KG1 (cell line): Measurements from ENCODE around the gene MDP1.
"Not testable (repeated sequence)": the region's sequence is repeated elsewhere in the genome, so short reads cannot be mapped to it uniquely, and the experiment has no call there.

Experiments used
- DNase-seq: peaks from one replicate; lab custom pipeline; 2025; lab: John Stamatoyannopoulos, UW

The MDP1 gene

DNA sequence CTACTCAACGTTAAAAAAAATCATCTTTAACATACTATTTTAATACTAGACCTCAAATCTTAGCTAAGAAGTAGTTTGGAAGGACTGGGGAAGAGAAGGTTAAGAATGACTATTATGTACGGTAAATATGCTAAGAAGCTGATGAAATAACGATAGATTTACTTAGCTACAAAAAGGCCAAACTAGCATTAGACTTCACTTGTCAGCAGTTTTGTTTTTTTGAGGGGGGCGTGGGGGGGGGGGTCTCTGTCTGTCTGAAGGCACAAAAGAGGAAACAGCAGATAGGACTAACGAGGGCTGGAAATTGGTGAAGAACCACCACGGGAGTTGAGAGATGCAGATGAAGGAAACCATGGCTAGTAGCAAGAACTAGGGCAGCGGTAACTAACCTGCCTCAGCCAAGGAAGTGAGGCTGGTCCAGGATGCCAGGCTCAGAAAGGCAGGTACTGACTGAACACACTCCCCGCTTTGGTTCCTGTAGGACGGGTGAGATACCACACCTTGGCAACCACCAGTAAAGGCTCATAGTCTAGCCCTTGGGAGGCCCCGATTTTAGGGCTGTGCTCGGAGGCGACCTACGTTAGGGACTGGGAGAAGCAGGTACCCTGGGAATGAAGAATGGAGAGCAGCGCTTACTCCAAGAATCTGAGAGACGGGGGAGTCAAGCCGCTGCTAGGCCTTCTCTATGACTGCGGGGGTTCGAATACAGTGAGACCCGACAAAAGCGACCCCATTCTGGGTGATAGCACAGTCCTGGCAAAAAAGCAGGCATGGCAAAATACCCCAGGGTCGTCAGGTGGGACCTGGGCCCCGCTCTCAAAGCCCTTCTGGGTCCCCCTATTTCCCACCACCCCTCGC is 15.6 kb upstream of the MDP1 start:
- no peak for DNase-seq

DNA sequence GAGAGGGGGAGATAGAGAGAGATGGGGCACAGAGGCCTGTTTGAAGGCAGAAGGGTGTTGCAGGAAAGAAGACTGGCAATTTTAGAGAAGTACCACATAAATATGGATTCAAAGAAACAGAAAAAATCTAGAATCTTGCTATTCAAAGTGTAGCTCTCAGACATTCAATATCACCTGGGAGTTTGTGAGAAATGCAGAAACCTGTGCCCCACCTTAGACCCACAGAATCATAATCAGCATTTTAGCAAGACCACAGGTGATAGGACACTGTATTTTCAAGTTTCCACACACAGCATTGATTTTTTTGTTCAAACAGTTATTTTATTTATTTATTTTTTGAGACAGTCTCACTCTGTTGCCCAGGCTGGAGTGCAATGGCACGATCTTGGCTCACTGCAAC is 13.0 kb upstream of the MDP1 start:
- DNase-seq: no peak

DNA sequence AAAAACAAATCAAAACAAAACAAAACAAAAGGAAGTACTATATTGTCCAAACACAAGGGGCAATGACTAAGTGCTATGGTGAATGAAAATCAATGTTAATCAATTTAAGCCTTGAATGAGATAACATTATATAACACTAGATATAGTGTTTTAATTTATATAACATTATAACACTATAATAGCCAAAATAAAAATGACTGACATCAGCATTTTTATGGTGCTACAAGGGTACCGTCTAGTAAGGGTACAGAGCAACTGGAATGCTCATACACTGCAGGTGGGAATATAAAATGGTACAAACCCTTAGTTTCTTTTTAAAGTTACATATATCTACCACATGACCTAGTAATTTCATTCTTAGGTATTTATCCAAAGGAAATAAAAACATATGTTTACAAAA is 10.6 kb upstream of the MDP1 start:
- no peak for DNase-seq

DNA sequence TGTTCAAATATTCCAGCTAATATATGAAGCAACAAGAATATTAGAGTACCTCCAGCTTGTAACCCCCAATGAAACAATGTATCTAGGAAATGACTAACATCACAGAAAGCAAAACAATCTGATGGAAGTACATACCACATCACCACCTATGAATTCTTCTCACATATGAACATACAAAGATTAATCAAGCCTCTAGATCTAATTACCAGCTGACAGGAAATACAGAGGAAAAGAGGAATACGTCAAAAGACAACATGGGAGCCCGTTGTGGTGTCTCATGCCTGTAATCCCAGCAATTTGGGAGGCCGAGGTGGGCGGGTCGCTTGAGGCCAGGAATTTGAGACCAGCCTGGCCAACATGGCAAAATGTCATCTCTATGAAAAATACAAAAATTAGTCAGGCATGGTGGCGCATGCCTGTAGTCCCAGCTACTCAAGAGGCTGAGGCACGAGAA is 8.8 kb upstream of the MDP1 start:
- DNase-seq: no peak

DNA sequence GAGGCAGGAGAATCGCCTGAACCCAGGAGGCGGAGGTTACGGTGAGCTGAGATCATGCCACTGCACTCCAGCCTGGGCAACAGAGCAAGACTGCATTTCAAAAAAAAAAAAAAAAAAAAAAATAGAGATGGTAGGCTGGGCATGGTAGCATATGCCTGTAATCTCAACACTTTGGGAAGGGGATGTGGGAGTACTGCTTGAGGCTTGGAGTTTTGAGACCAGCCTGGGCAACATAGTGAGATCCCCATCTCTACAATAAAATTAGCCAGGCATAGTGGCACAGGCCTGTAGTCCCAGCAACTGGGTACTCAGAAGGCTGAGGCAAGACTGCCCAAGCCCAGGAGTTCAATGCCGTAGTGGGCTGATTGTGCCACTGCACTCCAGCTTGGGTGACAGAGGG is 7.1 kb upstream of the MDP1 start:
- not testable (repeated sequence) for DNase-seq

DNA sequence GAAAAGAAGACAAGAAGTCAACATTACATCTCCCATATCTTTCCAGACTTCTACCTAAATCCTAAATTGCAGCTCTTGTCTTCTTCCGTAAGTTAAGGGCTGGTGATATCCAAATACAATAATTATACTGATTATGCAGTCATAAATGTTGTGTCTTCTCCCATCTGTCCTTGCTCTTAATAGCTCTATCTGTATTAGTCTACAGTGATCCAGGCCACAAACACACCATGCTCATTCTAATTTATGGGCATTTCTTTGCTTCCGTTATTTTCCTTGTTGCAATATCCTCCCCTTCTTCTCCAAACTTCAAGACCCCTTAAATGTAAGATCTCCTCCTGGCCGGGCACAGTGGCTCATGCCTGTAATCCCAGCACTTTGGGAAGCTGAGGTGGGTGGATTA is 3.7 kb upstream of the MDP1 start:
- no peak for DNase-seq

DNA sequence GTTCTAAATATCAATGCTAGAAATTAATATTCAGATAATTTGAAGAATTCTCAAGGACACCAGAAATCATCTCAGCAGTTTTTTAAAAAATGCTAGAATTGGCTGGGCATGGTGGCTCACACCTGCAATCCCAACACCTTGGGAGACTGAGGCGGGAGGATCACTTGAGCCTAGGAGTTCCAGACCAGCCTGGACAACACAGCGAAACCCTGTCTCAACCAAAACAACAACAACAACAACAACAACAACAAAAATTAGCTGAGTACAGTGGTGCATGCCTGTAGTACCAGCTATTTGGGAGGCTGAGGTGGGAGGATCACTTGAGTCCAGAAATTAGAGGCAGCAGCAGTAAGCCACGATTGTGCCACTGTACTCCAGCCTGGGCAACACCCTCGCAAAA is 3.2 kb upstream of the MDP1 start:
- DNase-seq: no peak

DNA sequence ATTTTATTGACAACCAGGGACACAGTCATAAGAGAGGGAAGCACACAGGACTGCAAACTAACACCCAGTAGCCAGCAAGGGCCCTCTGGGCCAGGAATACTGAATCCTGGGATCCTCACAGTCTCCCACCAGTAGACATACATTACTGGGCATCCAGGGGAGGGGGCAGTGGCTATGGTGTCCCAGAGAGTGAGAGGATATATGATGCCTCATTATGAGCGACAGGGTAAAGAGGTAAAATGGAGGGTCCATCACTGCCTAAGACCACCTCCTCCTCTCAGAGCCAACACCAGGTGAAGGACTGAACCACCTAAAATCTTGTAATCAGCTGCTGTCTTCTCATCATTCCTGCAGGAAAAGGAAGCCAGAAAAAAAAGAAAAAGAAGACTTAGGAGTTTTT is 1.0 kb upstream of the MDP1 start:
- DNase-seq: not testable (repeated sequence)

DNA sequence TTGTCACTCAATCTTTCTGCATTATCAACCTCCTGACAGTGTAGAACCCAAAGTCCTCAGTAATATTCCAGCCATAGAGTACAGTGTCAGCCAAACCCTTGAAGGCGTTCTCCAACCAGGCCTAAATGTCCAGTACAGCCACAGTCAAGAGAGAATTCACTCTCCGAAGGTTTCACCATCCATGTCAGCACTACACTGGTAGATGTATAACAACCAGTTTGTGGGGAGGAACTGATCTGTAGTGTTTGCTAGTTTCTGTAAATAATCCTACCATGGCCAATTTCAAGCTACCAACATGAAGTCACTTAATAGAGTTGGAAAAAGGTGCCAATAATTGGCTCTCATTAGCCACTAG is 456 bp upstream of the MDP1 start:
- DNase-seq: no peak

DNA sequence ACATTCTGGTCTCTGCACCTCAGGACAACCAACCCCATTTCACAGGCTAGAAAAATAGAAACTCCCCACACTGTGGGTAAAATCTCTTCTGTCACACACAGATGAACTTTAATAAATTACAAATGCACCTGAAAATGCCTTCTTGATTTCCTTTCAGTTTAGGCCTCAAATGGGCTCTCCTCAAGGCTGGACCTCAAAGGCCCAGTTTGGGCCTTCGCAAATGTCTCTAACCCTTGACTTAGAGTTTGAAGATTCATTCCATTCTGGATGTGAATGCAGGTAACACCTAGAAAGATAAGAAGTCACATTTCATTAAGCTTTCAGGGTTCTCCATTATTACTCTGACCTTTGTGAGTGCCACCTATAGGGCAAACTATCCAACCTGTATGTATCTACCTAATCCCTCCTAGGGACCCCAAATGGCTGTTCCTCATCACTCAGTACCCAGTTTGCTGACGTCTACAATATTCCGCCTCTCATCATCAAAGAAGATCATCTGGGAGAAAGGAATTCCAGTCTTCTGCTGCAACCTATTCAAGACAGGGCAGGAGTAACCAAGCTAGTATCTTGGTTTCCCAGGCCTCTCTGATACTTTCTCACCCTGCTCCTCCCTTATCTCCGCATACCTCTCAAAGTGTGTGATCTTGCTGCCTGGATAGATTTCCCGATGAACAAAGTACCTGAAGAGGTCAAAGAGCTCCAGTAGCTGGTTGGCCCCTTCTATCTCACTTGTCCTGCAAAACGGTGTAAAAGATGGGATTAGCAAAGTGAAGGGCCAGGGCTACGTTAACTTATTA is 1.8 kb downstream of the MDP1 start:
- DNase-seq: no peak

DNA sequence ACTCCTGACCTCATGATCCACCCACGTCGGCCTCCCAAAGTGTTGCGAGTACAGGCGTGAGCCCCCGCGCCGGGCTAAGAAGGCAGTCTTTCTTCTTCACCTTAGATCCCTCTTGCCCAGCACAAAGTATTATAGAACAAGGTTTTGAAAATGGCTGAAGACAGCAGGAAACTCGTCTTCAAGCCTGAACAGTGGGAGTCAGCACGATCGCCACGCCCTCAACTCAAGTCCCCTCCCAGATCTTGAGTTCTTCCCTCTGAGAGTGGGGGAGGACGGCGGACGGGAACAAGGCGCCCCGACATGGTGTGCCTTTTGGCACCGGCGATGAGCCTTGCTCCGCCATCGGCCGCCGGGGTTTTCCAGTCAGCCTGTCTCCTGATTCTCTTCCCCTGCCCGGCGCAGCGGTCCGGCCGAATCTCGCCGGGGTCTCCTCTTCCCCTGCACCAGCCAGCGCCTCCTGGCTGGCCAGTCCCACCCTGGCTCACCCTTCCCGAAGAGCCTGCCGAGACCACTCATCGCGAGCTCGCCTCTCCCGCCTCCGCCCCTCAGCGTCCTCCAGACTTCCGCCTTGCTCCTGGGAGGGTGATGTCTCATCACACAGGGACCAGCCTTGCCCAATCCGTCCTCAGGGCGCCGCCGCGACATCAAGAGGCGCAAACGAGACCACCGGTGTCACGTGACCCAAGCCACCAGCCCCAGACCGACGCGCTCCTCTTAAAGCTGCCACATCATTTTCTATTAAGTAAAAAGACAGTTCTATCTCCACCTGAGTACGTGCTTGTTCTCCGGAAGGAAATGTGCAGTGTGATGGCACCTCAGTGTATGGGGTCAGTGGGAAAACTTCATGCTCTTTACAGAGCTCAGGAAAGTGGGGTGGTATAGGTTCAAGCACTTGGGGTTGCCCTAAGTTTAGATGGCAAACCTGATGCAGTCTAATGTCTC is 2.7 kb downstream of the MDP1 start, which contains the start of gene CHMP4A:
Gene CHMP4A (minus strand): TSS at position 565 of the 942 bp plus-strand sequence. CDS start 49 bp downstream, at position 516.
- peak; percentile 97 for DNase-seq

DNA sequence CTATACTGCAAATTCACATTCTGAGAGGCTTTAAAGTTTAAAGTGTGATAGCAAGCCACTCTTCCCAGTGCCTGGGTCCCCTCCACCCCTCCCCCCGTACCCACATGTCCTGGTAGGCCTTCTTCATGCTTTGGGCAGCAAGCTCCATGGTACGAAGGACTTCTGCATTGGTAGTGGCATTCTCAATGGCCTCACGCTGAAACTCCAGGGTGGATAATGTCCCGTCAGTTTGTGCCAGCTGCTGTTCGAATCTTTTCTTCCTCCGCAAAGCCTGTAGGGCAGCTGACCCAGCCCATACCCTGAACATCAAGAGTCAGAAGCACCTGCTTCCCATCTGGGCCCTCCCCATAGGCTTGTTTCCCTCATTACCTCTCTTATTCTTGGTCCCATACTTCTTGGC is 4.6 kb downstream of the MDP1 start:
- no peak for DNase-seq

DNA sequence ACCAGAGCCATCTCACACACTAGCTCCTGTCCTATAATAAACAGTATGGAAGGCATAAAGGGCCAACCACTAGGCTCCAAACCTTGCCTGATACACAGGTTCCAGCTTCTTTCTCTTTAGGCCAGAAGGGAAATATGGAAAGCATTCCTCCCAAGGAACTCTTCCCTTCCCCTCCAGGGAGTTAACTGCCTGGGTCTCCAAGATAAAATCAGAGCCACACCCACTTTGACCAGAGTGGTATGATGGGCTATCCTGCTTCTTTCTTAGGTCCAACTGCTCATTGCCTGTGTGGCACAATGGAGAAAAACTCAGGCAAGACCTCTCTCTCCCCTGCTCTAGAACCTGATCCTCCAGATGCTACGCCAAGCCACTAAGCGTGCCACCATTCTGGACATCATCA is 8.2 kb downstream of the MDP1 start:
- no peak for DNase-seq

DNA sequence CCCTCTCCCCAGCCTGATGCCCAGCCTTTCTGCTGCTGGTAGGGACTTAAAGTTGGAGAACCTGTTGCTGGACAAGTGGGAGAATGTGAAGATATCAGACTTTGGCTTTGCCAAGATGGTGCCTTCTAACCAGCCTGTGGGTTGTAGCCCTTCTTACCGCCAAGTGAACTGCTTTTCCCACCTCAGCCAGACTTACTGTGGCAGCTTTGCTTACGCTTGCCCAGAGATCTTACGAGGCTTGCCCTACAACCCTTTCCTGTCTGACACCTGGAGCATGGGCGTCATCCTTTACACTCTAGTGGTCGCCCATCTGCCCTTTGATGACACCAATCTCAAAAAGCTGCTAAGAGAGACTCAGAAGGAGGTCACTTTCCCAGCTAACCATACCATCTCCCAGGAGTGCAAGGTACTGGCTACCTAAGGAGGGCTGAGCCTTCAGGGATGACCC is 8.7 kb downstream of the MDP1 start:
- no peak for DNase-seq

DNA sequence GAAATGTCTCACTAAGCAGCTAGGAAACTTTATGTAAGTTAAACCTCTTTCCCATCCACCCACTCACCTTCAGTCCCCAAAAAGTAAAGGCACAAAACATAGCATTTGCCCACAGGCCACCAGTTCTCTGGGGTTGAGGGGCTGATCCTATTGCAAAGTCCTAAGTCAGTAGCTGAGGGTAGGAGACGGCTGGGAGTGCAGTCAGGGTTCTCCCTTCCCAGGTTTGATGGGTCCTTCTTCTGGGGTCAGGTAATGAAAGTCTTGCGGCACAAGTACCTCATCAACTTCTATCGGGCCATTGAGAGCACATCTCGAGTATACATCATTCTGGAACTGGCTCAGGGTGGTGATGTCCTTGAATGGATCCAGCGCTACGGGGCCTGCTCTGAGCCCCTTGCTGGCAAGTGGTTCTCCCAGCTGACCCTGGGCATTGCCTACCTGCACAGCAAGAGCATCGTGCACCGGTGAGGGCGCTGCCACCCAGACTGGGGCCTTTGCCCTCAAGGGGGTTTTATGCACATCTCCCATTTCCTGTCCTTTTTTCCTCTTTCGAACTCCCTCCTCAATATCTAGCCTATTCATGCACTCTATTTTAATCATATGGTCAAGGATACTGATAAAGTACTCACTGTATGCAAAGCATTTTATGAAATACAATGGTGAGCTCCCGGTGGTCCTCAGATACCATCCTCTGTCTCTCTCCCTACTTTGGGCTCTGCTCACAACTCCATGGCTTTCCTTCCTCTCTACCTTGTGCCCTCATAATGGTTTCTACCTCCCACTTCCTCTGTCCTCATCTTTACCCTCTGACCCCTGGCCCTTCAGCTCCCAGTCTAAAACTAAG is 9.4 kb downstream of the MDP1 start:
- DNase-seq: no peak

DNA sequence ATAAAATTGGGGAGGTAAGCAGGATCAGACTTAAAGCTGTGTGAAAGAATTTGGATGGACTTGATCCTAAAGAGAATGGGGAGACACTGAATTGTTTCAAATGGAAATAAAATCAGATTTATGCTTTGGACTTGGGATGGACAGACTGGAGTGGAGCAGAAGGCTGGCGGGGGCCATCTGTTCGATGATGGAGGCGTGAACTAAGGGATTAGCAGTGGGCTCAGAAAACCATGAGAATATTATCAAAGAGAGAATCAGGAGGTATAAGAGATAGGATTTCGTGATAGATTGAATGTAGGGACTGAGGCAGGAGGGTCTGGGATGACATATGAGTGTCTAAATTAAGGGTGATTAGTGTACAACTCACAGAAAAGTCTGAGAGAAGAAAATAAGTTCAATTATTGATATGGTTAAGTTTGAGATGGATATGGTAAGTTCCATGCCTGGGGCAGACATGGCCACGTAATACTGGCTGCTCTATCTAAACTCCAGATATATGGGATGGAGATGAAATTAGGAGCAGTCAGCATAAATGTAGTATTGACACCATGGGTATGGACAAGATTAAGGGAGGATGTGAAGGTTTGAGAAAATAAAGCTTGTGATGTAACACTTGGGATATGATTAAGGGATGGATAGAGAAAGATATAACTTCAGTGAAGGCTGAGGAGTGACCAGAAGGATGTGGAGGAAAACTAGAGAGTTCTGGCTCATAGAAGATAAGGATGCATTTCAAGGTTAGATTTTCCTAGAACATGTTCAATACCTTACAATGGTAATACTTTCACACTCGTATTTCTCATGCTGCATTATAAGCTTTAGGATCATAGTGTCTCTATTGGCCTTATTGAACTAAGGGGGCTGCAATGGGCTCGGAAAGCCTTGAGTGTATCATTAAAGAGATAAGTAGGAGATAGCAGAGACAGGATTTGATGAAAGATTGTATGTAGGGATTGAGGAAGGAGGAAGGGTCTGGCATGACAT is 11.4 kb downstream of the MDP1 start:
- DNase-seq: no peak

DNA sequence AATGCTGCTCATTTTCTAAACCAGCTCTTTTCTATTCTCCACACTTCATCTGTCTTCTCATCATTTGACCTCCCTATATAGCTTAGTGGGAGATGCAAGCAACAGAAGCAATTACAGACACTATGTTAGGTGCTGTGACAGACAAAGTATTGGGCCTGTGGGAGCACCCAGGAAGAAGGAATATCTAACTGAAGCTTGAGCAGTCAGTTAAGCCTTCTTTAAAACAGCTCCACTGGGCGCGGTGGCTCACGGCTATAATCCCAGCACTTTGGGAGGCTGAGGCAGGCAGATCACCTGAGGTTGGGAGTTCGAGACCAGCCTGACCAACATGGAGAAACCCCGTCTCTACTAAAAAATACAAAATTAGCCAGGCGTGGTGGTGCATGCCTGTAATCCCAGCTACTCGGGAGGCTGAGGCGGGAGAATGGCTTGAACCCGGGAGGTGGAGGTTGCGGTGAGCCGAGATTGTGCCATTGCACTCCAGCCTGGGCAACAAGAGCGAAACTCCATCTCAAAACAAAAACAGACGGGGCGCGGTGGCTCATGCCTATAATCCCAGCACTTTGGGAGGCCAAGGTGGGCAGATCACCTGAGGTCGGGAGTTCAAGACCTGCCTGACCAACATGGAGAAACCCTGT is 12.5 kb downstream of the MDP1 start:
- not testable (repeated sequence) for DNase-seq

DNA sequence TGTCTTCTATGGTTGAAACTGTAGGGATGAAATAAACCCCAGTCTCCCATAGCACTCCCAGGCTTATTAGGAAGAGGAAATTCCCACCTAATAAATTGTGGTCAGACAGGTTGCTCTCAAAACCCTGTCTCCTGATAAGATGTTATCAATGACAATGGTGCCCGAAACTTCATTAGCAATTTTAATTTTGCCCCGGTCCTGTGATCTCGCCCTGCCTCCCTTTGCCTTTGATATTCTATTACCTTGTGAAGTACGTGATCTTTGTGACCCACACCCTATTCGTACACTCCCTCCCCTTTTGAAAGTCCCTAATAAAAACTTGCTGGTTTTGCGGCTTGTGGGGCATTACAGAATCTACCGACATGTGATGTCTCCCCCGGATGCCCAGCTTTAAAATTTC is 13.3 kb downstream of the MDP1 start:
- not testable (repeated sequence) for DNase-seq

DNA sequence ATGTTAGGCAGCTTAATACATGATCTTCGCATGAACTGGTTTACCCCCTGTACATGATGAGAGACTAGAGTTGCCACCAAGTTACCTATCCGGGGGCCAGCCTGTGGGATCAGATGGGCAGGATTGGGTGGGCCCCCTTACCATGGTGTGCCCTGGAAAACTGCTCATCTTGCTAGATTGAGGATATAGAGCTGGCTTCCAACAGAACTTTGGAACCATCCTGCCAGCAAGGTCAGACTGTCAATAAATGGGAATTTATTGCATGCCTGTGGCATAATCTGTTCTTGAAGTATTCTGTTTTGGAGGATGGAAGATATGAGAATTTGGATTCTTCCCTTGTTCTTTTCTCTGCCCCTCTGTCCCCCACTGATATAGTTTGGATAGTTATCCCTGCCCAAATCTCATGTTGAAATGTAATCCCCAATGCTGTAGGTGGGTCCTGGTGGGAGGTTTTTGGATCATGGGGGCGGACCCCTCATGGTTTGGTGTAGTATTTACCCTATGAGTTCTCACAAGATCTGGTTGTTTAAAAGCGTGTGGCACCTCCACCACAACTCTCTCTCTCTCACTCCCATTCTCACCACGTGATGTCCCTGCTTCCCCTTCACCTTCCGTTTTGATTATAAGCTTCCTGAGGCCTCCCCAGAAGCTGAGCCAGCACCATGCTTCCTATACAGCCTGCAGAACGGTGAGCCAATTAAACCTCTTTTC is 16.9 kb downstream of the MDP1 start:
- DNase-seq: no peak
